Endothelial cell of umbilical vein (primary cell): ENCODE measurements around the gene TSNAX.

ENCODE experiments used
- EZH2 ChIP-seq: IDR thresholded peaks from 2 replicates; pipeline ENCODE4 v1.6.1; 2012; ENCODE audit warnings: borderline replicate concordance, low read depth, mild to moderate bottlenecking, moderate library complexity, low read length, inconsistent platforms; ENCODE audit not compliant: severe bottlenecking
- JUN ChIP-seq: IDR thresholded peaks from 2 replicates; pipeline ENCODE4 v1.6.1; 2011; ENCODE audit warnings: borderline replicate concordance, low read depth; ENCODE audit not compliant: insufficient read length, insufficient read depth
- POLR2A ChIP-seq: IDR thresholded peaks from 2 replicates; pipeline ENCODE4 v1.6.1; 2012; ENCODE audit warnings: low read depth, mild to moderate bottlenecking, control low read depth, low read length
- TF ChIP-seq, protein P1 (sequence below), 2 donors: IDR thresholded peaks; 1 replicate in 1 of 2; 2 replicates in 1 of 2; pipeline ENCODE4 v1.5.1; 2011; ENCODE audit warnings: low read length in 2 of 2, mild to moderate bottlenecking in 2 of 2, moderate library complexity in 2 of 2, control low read depth in 1 of 2, inconsistent platforms in 1 of 2, low read depth in 1 of 2; ENCODE audit not compliant: insufficient read depth in 1 of 2; ENCODE audit errors: extremely low read depth in 1 of 2

DNA sequence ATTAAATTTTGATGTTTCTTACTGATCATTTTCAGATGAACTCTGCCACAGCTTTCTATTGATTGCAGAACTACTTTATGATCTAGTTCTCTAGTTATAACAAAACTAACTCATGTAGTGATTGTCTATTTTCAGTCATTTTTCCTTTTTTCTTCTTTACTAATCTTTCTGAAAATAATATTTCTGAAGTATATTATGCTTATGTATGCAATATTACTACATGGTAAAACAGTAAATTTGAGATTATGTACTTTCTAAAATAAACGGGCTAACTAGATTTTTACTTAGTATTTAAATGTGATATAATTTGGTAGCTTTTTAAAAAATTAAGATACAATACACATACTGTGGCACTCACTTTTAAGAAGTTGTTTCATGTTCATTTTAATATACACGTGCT is 7.6 kb downstream of the TSNAX start:
- TF ChIP-seq, protein P1, sequence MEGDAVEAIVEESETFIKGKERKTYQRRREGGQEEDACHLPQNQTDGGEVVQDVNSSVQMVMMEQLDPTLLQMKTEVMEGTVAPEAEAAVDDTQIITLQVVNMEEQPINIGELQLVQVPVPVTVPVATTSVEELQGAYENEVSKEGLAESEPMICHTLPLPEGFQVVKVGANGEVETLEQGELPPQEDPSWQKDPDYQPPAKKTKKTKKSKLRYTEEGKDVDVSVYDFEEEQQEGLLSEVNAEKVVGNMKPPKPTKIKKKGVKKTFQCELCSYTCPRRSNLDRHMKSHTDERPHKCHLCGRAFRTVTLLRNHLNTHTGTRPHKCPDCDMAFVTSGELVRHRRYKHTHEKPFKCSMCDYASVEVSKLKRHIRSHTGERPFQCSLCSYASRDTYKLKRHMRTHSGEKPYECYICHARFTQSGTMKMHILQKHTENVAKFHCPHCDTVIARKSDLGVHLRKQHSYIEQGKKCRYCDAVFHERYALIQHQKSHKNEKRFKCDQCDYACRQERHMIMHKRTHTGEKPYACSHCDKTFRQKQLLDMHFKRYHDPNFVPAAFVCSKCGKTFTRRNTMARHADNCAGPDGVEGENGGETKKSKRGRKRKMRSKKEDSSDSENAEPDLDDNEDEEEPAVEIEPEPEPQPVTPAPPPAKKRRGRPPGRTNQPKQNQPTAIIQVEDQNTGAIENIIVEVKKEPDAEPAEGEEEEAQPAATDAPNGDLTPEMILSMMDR (IDR thresholded peaks at IDR 0.05; ENCODE audit: extremely low read depth in 1 of 2, insufficient read depth in 1 of 2, low read depth in 1 of 2, low read length in 2 of 2) = no peak
- TF ChIP-seq EZH2 = no peak
- no peak for TF ChIP-seq POLR2A
- no peak for TF ChIP-seq JUN
